Right kidney (tissue), 9 donors: ENCODE measurements around the gene GP2.

ENCODE experiments used
- DNase-seq: peaks from one replicate; pipeline ENCODE4 v3.0.0-alpha.2; 2016
- long read RNA-seq, 8 donors: transcript quantifications; one replicate each; lab custom pipeline, GENCODE V29; 2026

GP2 gene
- long read RNA-seq, donor 1, result 0 reads
- long read RNA-seq, donor 2, result 0 reads
- long read RNA-seq, donor 3, result 0 reads
- long read RNA-seq, donor 4, result 0 reads
- long read RNA-seq, donor 5, result 0 reads
- long read RNA-seq, donor 6, result 0 reads
- long read RNA-seq, donor 7, result 0 reads
- long read RNA-seq, donor 8, result 0 reads

- DNase-seq, result no peak
Observed at GRCh38 chr16:20327444-20328041, at the start of gene GP2. GP2 (minus strand) TSS chr16:20327513; CDS start chr16:20326431, 1,082 bp downstream.

- DNase-seq, result no peak
Observed at GRCh38 chr16:20372701-20373100, 45.4 kb upstream of the GP2 start.

- DNase-seq, result no peak
Observed at GRCh38 chr16:20369452-20370054, 42.2 kb upstream of the GP2 start.

GRCh38 chr16:20364051-20364450, 36.7 kb upstream of the GP2 start:
- no peak for DNase-seq

GRCh38 chr16:20363191-20363590, 35.9 kb upstream of the GP2 start:
- no peak for DNase-seq

GRCh38 chr16:20359997-20360396, 32.7 kb upstream of the GP2 start:
- DNase-seq, result no peak

- DNase-seq, result no peak
Observed at GRCh38 chr16:20355114-20355782, 27.9 kb upstream of the GP2 start.

GRCh38 chr16:20353379-20353778, 26.1 kb upstream of the GP2 start:
- DNase-seq, result no peak

- no peak for DNase-seq
Observed at GRCh38 chr16:20352615-20353014, 25.3 kb upstream of the GP2 start, which contains the start of gene UMOD. UMOD (minus strand) TSS chr16:20352715; CDS start chr16:20350737, 1,978 bp downstream.

- no peak for DNase-seq
Observed at GRCh38 chr16:20349615-20350014, 22.3 kb upstream of the GP2 start.

- DNase-seq, result no peak
Observed at GRCh38 chr16:20348365-20349185, 21.3 kb upstream of the GP2 start.

GRCh38 chr16:20347666-20348364, 20.5 kb upstream of the GP2 start:
- DNase-seq, result no peak

- DNase-seq, result no peak
Observed at GRCh38 chr16:20344611-20345010, 17.3 kb upstream of the GP2 start.

- no peak for DNase-seq
Observed at GRCh38 chr16:20339744-20340143, 12.4 kb upstream of the GP2 start.

- no peak for DNase-seq
Observed at GRCh38 chr16:20336955-20337354, 9.6 kb upstream of the GP2 start.

GRCh38 chr16:20334396-20334795, 7.1 kb upstream of the GP2 start:
- no peak for DNase-seq

- DNase-seq, result no peak
Observed at GRCh38 chr16:20333120-20333519, 5.8 kb upstream of the GP2 start.

GRCh38 chr16:20332411-20332810, 5.1 kb upstream of the GP2 start:
- no peak for DNase-seq

- DNase-seq, result no peak
Observed at GRCh38 chr16:20331635-20332034, 4.3 kb upstream of the GP2 start.

GRCh38 chr16:20329392-20330138, 2.3 kb upstream of the GP2 start:
- DNase-seq, result no peak

- no peak for DNase-seq
Observed at GRCh38 chr16:20326321-20326720, 992 bp downstream of the GP2 start.
